Vagina (tissue), 2 donors: ENCODE measurements around the gene EWSR1. TPM values are rescaled to one million over a fixed set of nuclear protein-coding genes. Genes with fewer than 3 reads are reported as not detected.

Experiments used
- DNase-seq, 2 donors: peaks; one replicate each; pipeline ENCODE4 v3.0.0-alpha.2; 2017; ENCODE audit errors: extremely low spot score in 2 of 2
- H3K27ac ChIP-seq: fragments of 200-600 bp; sonication (generic); one replicate; pipeline ENCODE4 v1.5.1; 2019
- H3K27me3 ChIP-seq: fragments of 200-600 bp; sonication (generic); one replicate; pipeline ENCODE4 v1.5.1; 2019
- H3K36me3 ChIP-seq, 2 donors: fragments of 200-600 bp; sonication (generic); one replicate each; pipeline ENCODE4 v1.5.1; 2017 to 2019
- H3K4me1 ChIP-seq: fragments of 200-600 bp; sonication (generic); one replicate; pipeline ENCODE4 v1.5.1; 2019
- H3K4me3 ChIP-seq, 2 donors: fragments of 200-600 bp; sonication (generic); 1 replicate in 1 of 2; 2 replicates in 1 of 2; pipeline ENCODE4 v1.5.1; 2016 to 2019
- H3K9me3 ChIP-seq: fragments of 200-600 bp; sonication (generic); one replicate; pipeline ENCODE4 v1.5.1; 2019
- CTCF ChIP-seq, 3 experiments: fragments of 450-650 bp in 2 of 3; fragments of 200-600 bp in 1 of 3; sonication (generic) in 1 of 3; IDR thresholded peaks; one replicate each; pipeline ENCODE4 v1.5.1; 2017 to 2019; ENCODE audit warnings: antibody characterized with exemption in 3 of 3, mild to moderate bottlenecking in 2 of 3, moderate library complexity in 2 of 3
- POLR2A ChIP-seq, 2 donors: fragments of 450-650 bp; IDR thresholded peaks; one replicate each; pipeline ENCODE4 v1.6.1; 2017; ENCODE audit warnings: antibody characterized with exemption in 2 of 2, mild to moderate bottlenecking in 2 of 2, moderate library complexity in 2 of 2
- POLR2AphosphoS5 ChIP-seq, 2 donors: sonication (generic); formaldehyde crosslinking; IDR thresholded peaks; one replicate each; pipeline ENCODE4 v1.9.0; 2017; ENCODE audit warnings: antibody characterized with exemption in 2 of 2, mild to moderate bottlenecking in 2 of 2, low read depth in 1 of 2; ENCODE audit not compliant: insufficient read depth in 1 of 2
- intact Hi-C: fragments of 100-400 bp; cut with DNase I; formaldehyde crosslinking; loops from one replicate; pipeline ENCODE4 v1.15.1; 2023
- total RNA-seq: library from RNA; depleted of rRNA; stranded (reverse); fragments of >200 nt; gene quantifications from one replicate; pipeline ENCODE4 v1.2.3, GENCODE V29; 2016

The EWSR1 gene
- total RNA-seq, 1 donor from 2014 or later, result 164 TPM

DNA sequence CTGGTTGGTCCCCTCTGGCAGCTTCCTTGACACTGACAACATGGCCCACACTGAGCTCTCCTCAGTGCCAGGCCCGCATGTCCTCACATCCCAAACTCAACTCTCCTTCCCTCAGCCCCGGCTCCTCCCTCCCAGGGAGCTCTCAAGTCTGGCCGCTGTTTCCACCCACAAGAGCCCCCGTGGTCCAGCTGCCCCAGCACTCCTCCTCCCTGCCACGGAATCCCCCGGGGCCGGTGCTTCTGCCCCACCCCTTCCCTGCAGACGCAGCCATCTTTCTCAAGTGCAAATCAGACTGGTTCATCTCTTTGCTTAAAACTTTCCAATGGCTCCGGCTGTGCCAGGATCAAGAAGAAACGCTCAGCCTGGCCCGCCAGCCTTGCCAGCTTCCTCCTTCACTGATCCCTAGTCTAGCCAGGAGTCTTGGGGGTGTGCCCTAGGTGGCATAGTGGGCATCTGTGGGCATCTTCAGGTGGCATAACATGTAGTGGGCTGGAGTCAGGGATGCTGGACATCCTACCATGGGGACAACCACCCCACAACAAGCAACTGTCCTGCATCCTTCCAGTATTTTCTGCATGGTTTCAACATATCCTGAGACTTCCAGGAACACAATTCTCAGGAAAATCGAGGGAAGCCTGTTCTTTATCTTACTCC, 69.7 kb downstream of the EWSR1 start:
- no peaks in the 10 kb centered on the region for H3K4me1 ChIP-seq
- TF ChIP-seq CTCF (IDR thresholded peaks at IDR 0.05) (no peak), POLR2A (IDR thresholded peaks at IDR 0.05) (no peak), POLR2AphosphoS5 (IDR thresholded peaks at IDR 0.05; ENCODE audit: insufficient read depth in 1 of 2, low read depth in 1 of 2) (no peak)
- no peak overlapping the region for H3K27ac ChIP-seq
- no peak overlapping the region for H3K4me3 ChIP-seq
- intact Hi-C loops, result no loop called here
- no peaks in the 10 kb centered on the region for H3K9me3 ChIP-seq
- H3K27me3 ChIP-seq, result no peaks in the 10 kb centered on the region
- peaks cover 0 to 79% of the 10 kb centered on the region in 2 donors for H3K36me3 ChIP-seq
- DNase-seq, result no peak

- Histone ChIP-seq H3K36me3 (peaks cover 0 to 78% of the 10 kb centered on the region in 2 donors), H3K9me3 (no peaks in the 10 kb centered on the region), H3K4me1 (no peaks in the 10 kb centered on the region), H3K4me3 (no peak overlapping the region), H3K27ac (no peak overlapping the region), H3K27me3 (no peaks in the 10 kb centered on the region)
- DNase-seq, result no peak
- TF ChIP-seq CTCF (IDR thresholded peaks at IDR 0.05), result no peak
- TF ChIP-seq POLR2AphosphoS5 (IDR thresholded peaks at IDR 0.05; ENCODE audit: insufficient read depth in 1 of 2, low read depth in 1 of 2), result no peak
- TF ChIP-seq POLR2A (IDR thresholded peaks at IDR 0.05), result no peak
- intact Hi-C loops, result no loop called here
Measured at GRCh38 chr22:29338398-29338797, 70.3 kb downstream of the EWSR1 start.

- H3K27me3 ChIP-seq, result no peaks in the 10 kb centered on the region
- H3K27ac ChIP-seq, result no peak overlapping the region
- DNase-seq, result no peak
- H3K36me3 ChIP-seq, result peaks cover 0 to 73% of the 10 kb centered on the region in 2 donors
- no peak overlapping the region for H3K4me3 ChIP-seq
- TF ChIP-seq POLR2A (IDR thresholded peaks at IDR 0.05), result no peak
- no peak for TF ChIP-seq CTCF (IDR thresholded peaks at IDR 0.05)
- no peak for TF ChIP-seq POLR2AphosphoS5 (IDR thresholded peaks at IDR 0.05; ENCODE audit: insufficient read depth in 1 of 2, low read depth in 1 of 2)
- intact Hi-C loops, result no loop called here
- H3K9me3 ChIP-seq, result no peaks in the 10 kb centered on the region
- no peaks in the 10 kb centered on the region for H3K4me1 ChIP-seq
Measured at GRCh38 chr22:29339381-29340235, 71.5 kb downstream of the EWSR1 start.

DNA sequence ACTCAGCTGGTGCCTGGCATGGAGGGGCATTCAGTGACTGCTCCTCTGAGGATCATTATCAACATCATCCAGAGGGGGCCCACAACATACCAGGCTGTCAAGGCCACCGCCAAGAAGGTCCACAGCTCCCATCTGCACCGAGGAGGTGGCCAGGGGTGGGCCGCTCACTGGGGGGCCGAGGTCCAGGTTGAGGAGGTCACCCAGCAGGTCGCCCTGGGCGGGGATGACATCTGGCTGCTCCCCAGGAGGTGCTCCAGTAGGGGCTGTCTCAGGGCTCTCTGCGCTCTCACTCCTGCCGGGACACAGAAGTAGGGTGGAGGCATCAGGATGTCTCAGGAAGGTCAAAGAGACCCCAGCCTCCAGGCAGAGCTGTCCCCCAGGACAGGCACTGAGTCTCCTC, 72.5 kb downstream of the EWSR1 start:
- Histone ChIP-seq H3K9me3 (no peaks in the 10 kb centered on the region), H3K4me1 (no peaks in the 10 kb centered on the region), H3K27me3 (no peaks in the 10 kb centered on the region), H3K27ac (no peak overlapping the region), H3K4me3 (no peak overlapping the region), H3K36me3 (peaks cover 0 to 71% of the 10 kb centered on the region in 2 donors)
- intact Hi-C loops, result no loop called here
- no peak for DNase-seq
- TF ChIP-seq CTCF (IDR thresholded peaks at IDR 0.05), result no peak
- no peak for TF ChIP-seq POLR2AphosphoS5 (IDR thresholded peaks at IDR 0.05; ENCODE audit: insufficient read depth in 1 of 2, low read depth in 1 of 2)
- no peak for TF ChIP-seq POLR2A (IDR thresholded peaks at IDR 0.05)
